Adrenal gland (tissue), 5 donors: ENCODE data around the gene DDRGK1.

ENCODE experiments used
- CTCF ChIP-seq, 6 experiments: fragments of 450-650 bp in 4 of 6; fragments of 200-600 bp in 2 of 6; sonication (generic) in 1 of 6; IDR thresholded peaks; 1 replicate in 5 of 6; 2 replicates in 1 of 6; pipeline versions ENCODE4 v1.5.1 to v1.8.0; 2016 to 2021; ENCODE audit warnings: antibody characterized with exemption in 6 of 6, mild to moderate bottlenecking in 2 of 6, moderate library complexity in 1 of 6
- POLR2A ChIP-seq, 2 donors: fragments of 450-650 bp; IDR thresholded peaks; one replicate each; pipeline ENCODE4 v1.6.1; 2017; ENCODE audit warnings: antibody characterized with exemption in 2 of 2, mild to moderate bottlenecking in 2 of 2, moderate library complexity in 1 of 2
- donor health status: DM: no; HTN: no; CAD: no.

DNA sequence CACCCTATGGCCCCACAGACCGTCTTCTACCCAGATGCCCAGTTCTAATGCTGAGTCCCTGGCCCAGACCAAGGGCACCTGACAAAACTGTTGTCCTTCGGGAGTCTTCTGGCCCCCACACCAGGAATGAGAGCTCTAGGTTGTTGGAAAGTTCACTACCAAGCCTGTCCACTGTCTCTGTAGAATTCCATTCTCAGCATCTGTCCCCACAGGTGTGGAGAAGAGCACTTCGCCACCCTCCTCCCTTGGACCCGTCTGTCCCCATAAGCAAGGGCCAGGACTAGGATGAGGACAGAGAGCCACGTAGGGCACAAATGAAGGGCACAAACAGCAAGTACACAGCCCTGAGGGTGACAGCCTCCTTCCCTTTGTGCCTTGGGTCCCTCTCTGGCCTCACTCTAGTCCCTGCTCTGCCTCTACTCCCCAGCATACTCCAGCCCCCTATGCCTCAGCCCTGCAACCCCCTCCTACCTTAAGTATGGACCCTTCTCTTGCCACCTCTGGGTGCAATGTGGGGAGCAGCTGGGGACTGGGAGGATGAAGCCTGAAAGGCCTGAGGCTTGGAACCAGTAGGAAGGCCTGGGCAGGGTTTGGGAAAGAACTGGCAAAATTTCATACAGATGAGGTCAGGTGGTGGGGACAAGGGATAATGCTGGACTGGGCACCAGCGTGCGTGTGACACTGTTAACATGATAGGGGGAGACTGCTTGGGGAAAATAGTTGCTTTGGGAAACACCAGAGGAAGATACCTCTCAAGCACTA, 35.5 kb downstream of the DDRGK1 start:
- TF ChIP-seq CTCF (IDR thresholded peaks at IDR 0.05) (no peak), POLR2A (IDR thresholded peaks at IDR 0.05) (no peak)
